Uterus (tissue), 2 donors: ENCODE measurements around the gene PLPP4.

Source experiments
- POLR2A ChIP-seq, 2 donors: fragments of 450-650 bp; IDR thresholded peaks; one replicate each; pipeline ENCODE4 v1.6.1; 2016; ENCODE audit warnings: antibody characterized with exemption in 2 of 2, mild to moderate bottlenecking in 1 of 2, moderate library complexity in 1 of 2
- TF ChIP-seq, protein P1 (sequence below), 4 experiments: fragments of 200-600 bp in 2 of 4; fragments of 450-650 bp in 2 of 4; sonication (generic) in 2 of 4; IDR thresholded peaks; one replicate each; pipeline ENCODE4 v1.5.1; 2016 to 2019; ENCODE audit warnings: antibody characterized with exemption in 4 of 4, mild to moderate bottlenecking in 2 of 4, moderate library complexity in 1 of 4

DNA sequence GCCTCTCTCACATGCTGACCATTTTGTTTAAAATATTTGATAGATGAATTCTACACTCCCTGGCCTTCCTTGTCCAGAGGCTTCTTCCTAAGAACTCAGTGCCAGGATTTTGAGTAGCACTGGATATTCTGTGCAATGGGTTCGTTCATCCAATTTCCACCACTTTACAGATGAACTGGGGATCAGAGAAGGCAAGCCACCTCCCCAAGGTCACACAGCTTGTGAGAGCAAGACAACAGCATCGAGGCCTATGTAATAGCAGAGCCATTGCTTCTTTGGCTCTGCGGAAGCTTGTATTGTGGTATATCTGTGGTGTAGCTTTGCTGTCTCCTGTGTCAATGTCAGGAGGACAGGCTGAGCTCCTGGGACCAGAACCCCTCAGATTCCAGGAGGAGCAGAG is 140.9 kb downstream of the PLPP4 start:
- TF ChIP-seq, protein P1, sequence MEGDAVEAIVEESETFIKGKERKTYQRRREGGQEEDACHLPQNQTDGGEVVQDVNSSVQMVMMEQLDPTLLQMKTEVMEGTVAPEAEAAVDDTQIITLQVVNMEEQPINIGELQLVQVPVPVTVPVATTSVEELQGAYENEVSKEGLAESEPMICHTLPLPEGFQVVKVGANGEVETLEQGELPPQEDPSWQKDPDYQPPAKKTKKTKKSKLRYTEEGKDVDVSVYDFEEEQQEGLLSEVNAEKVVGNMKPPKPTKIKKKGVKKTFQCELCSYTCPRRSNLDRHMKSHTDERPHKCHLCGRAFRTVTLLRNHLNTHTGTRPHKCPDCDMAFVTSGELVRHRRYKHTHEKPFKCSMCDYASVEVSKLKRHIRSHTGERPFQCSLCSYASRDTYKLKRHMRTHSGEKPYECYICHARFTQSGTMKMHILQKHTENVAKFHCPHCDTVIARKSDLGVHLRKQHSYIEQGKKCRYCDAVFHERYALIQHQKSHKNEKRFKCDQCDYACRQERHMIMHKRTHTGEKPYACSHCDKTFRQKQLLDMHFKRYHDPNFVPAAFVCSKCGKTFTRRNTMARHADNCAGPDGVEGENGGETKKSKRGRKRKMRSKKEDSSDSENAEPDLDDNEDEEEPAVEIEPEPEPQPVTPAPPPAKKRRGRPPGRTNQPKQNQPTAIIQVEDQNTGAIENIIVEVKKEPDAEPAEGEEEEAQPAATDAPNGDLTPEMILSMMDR (IDR thresholded peaks at IDR 0.05): no peak
- TF ChIP-seq POLR2A (IDR thresholded peaks at IDR 0.05): no peak
